ENCODE data around the gene SBF2. TPM values are rescaled to one million over a fixed set of nuclear protein-coding genes. Genes with fewer than 3 reads are reported as not detected.

The SBF2 gene
- total RNA-seq, 2 donors from 2014 or later, result 30.5 to 47.0 TPM

GRCh38 chr11:9852465-9852864, 441.6 kb downstream of the SBF2 start:
- no peaks in the 10 kb centered on the region for H3K36me3 ChIP-seq
- no peak overlapping the region for H3K4me3 ChIP-seq
- intact Hi-C loops (cut with DNase I), result no loop called here
- H3K27ac ChIP-seq, result no peak overlapping the region
- H3K27me3 ChIP-seq, result no peaks in the 10 kb centered on the region
- TF ChIP-seq CTCF (IDR thresholded peaks at IDR 0.05), result no peak
- no peak for DNase-seq
- no peak overlapping the region for H3K9ac ChIP-seq (ENCODE audit: low read depth in 2 of 2, low read length in 2 of 2)
- H3K4me1 ChIP-seq, result no peaks in the 10 kb centered on the region
- no peaks in the 10 kb centered on the region for H3K9me3 ChIP-seq

- H3K4me3 ChIP-seq, result no peak overlapping the region
- no peaks in the 10 kb centered on the region for H3K4me1 ChIP-seq
- intact Hi-C loops (cut with DNase I), result no loop called here
- TF ChIP-seq CTCF (IDR thresholded peaks at IDR 0.05), result no peak
- no peak overlapping the region for H3K27ac ChIP-seq
- DNase-seq, result no peak
- no peaks in the 10 kb centered on the region for H3K27me3 ChIP-seq
- no peak overlapping the region for H3K9ac ChIP-seq (ENCODE audit: low read depth in 2 of 2, low read length in 2 of 2)
- H3K36me3 ChIP-seq, result no peaks in the 10 kb centered on the region
- no peaks in the 10 kb centered on the region for H3K9me3 ChIP-seq
These were observed 442.7 kb downstream of the SBF2 start for GRCh38 chr11:9851366-9851765.

- Histone ChIP-seq H3K4me1 (no peaks in the 10 kb centered on the region), H3K27me3 (no peaks in the 10 kb centered on the region), H3K27ac (no peak overlapping the region), H3K36me3 (no peaks in the 10 kb centered on the region), H3K9me3 (no peaks in the 10 kb centered on the region), H3K9ac (ENCODE audit: low read depth in 2 of 2, low read length in 2 of 2) (no peak overlapping the region), H3K4me3 (no peak overlapping the region)
- TF ChIP-seq CTCF (IDR thresholded peaks at IDR 0.05), result no peak
- intact Hi-C loops (cut with DNase I), result no loop called here
- no peak for DNase-seq
These were observed 443.7 kb downstream of the SBF2 start for GRCh38 chr11:9850224-9850895.

GRCh38 chr11:9849389-9849788, 444.6 kb downstream of the SBF2 start:
- no peak overlapping the region for H3K4me3 ChIP-seq
- H3K4me1 ChIP-seq, result no peaks in the 10 kb centered on the region
- no peak for TF ChIP-seq CTCF (IDR thresholded peaks at IDR 0.05)
- intact Hi-C loops (cut with DNase I), result no loop called here
- no peak overlapping the region for H3K27ac ChIP-seq
- no peaks in the 10 kb centered on the region for H3K36me3 ChIP-seq
- no peaks in the 10 kb centered on the region for H3K27me3 ChIP-seq
- H3K9ac ChIP-seq (ENCODE audit: low read depth in 2 of 2, low read length in 2 of 2), result no peak overlapping the region
- H3K9me3 ChIP-seq, result no peaks in the 10 kb centered on the region
- DNase-seq, result no peak

GRCh38 chr11:9847636-9848035, 446.4 kb downstream of the SBF2 start:
- DNase-seq, result no peak
- intact Hi-C loops (cut with DNase I), result no loop called here
- TF ChIP-seq CTCF (IDR thresholded peaks at IDR 0.05), result no peak
- Histone ChIP-seq H3K4me1 (no peaks in the 10 kb centered on the region), H3K9ac (ENCODE audit: low read depth in 2 of 2, low read length in 2 of 2) (no peak overlapping the region), H3K4me3 (no peak overlapping the region), H3K9me3 (no peaks in the 10 kb centered on the region), H3K36me3 (no peaks in the 10 kb centered on the region), H3K27me3 (no peaks in the 10 kb centered on the region), H3K27ac (no peak overlapping the region)

Measured in colonic mucosa (tissue), 4 donors.